Measurements from ENCODE around the gene TMEM108.

GRCh38 chr3:133079621-133080020, 41.4 kb downstream of the TMEM108 start:
- TF ChIP-seq CTCF (optimal IDR thresholded peaks at IDR 0.05 in 1 of 3, IDR thresholded peaks at IDR 0.05 in 1 of 3, conservative IDR thresholded peaks at IDR 0.05 in 1 of 3; ENCODE audit: extremely low read depth in 1 of 3, insufficient read depth in 2 of 3, low read length in 3 of 3) = no peak
- no peak for TF ChIP-seq EZH2 (IDR thresholded peaks at IDR 0.05; ENCODE audit: low read length)

Data from keratinocyte (primary cell).